Activated CD8-positive, alpha-beta T cell treated with anti-CD3 and anti-CD28 coated beads for 36 hours (primary cell): ENCODE measurements around the gene BIRC6. TPM values are rescaled to one million over a fixed set of nuclear protein-coding genes. Genes with fewer than 3 reads are reported as not detected.

Experiments
- ATAC-seq: fragments of 200-7000 bp; cut with Tn5 transposase; one replicate; pipeline ENCODE4 v1.10.0; 2021; ENCODE audit warnings: mild to moderate bottlenecking, moderate library complexity
- CTCF ChIA-PET: fragments of 350-600 bp; sonication (Branson Sonifier 250); formaldehyde crosslinking; loops from one replicate; lab custom pipeline; 2021; ENCODE audit warnings: antibody characterized with exemption; lab: Charles Lee
- POLR2A ChIA-PET: fragments of 350-600 bp; sonication (Branson Sonifier 250); formaldehyde crosslinking; loops from one replicate; lab custom pipeline; 2021; ENCODE audit warnings: antibody characterized with exemption; lab: Charles Lee
- DNase-seq: peaks from one replicate; pipeline ENCODE4 v3.0.0-alpha.2; 2020
- H3K27ac Mint-ChIP-seq: one replicate; pipeline ENCODE4 v1.8.0; 2021; ENCODE audit warnings: mild to moderate bottlenecking, mixed read lengths
- H3K27me3 Mint-ChIP-seq: one replicate; pipeline ENCODE4 v1.8.0; 2021; ENCODE audit warnings: mixed read lengths
- H3K36me3 Mint-ChIP-seq: one replicate; pipeline ENCODE4 v1.8.0; 2021; ENCODE audit warnings: low read depth, mixed read lengths
- H3K4me1 Mint-ChIP-seq: one replicate; pipeline ENCODE4 v1.8.0; 2021; ENCODE audit warnings: low read depth, mixed read lengths
- H3K4me3 Mint-ChIP-seq: one replicate; pipeline ENCODE4 v1.8.0; 2021; ENCODE audit warnings: mild to moderate bottlenecking, moderate library complexity, mixed read lengths
- H3K9me3 Mint-ChIP-seq: one replicate; pipeline ENCODE4 v1.8.0; 2021; ENCODE audit warnings: mixed read lengths
- CTCF ChIP-seq: fragments of 200-600 bp; IDR thresholded peaks from one replicate; pipeline ENCODE4 v1.8.0; 2022; ENCODE audit warnings: antibody characterized with exemption, mild to moderate bottlenecking
- intact Hi-C: fragments of 100-400 bp; cut with micrococcal nuclease; formaldehyde crosslinking; loops from one replicate; pipeline ENCODE4 v1.10.0; 2022
- total RNA-seq, 2 experiments: library from RNA; stranded (reverse); gene quantifications; one replicate each; pipeline ENCODE4 v1.2.3, GENCODE V29; 2021

The BIRC6 gene
- total RNA-seq, 2 experiments from 2014 or later: 68.8 to 69.6 TPM

DNA sequence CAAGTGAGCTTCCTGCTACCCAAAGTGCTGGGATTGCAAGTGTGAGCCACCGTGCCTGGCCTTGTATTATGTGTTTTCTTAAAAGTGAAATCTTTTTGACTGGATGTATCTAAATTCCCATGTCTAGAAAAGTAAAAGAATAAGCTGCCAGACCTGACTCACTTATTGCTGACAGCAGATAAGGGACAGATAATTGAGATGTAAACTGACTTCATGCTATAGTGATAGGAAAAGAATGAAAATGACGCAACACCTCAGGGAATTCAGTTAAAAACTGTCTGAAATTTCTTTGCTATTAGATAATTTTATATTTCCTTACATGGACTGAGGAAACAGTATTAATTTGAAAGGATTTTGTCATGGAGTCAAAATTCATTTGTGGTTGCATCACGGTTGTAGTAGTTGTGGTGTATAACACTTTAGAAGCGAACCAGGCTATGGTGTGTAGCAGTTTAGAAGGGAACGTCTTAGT, 290.4 kb downstream of the BIRC6 start:
- ChIA-PET POLR2A (no interaction called here), CTCF (interaction anchor here (0.9 kb wide), 1 partner anchor 18 kb away, joined by 3 read pairs; no protein-coding TSS in a partner anchor)
- Mint-ChIP-seq H3K4me1 (peaks cover 4% of the 10 kb centered on the region), H3K4me3 (no peak overlapping the region), H3K27ac (no peak overlapping the region), H3K27me3 (no peaks in the 10 kb centered on the region), H3K36me3 (peaks cover 33% of the 10 kb centered on the region), H3K9me3 (no peaks in the 10 kb centered on the region)
- ATAC-seq: no peak
- intact Hi-C loops: no loop called here
- TF ChIP-seq CTCF: no peak
- DNase-seq: no peak

GRCh38 chr2:32652555-32653209, 295.9 kb downstream of the BIRC6 start:
- CTCF ChIA-PET: no interaction called here
- no peak for ATAC-seq
- intact Hi-C loops: no loop called here

DNA sequence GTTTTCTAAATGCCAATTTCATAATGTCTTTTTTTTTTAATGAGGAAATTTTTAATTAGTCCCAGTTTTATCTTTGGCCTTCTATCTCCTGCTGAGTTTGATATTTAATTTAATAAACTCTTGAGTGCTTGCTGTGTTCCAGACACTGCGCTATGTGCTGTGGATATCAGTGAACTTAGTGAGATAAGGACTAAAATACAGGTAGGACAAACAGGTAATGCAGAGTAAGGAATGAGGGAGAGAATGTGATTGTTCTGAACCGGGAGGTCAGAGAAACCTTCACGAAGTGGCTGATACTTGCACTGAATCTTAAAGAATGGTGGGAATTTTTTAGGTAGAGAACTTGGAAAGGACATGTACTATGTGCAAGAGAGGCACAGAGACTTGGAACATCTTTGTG, 299.2 kb downstream of the BIRC6 start:
- no peak for ATAC-seq
- H3K9me3 Mint-ChIP-seq: peaks cover 2% of the 10 kb centered on the region
- TF ChIP-seq CTCF: no peak
- ChIA-PET CTCF (no interaction called here), POLR2A (interaction anchor here (0.6 kb wide), 1 partner anchor 22 kb away, joined by 3 read pairs; no protein-coding TSS in a partner anchor)
- H3K36me3 Mint-ChIP-seq: peaks cover 44% of the 10 kb centered on the region
- DNase-seq: no peak
- no peaks in the 10 kb centered on the region for H3K27me3 Mint-ChIP-seq
- H3K27ac Mint-ChIP-seq: no peak overlapping the region
- no peak overlapping the region for H3K4me3 Mint-ChIP-seq
- H3K4me1 Mint-ChIP-seq: peaks cover 2% of the 10 kb centered on the region
- intact Hi-C loops: no loop called here

More at GRCh38 chr2:32652555-32653209, 295.9 kb downstream of the BIRC6 start:
- Mint-ChIP-seq H3K9me3 (no peaks in the 10 kb centered on the region), H3K36me3 (peaks cover 31% of the 10 kb centered on the region), H3K4me1 (peaks cover 5% of the 10 kb centered on the region), H3K27me3 (no peaks in the 10 kb centered on the region), H3K4me3 (no peak overlapping the region), H3K27ac (no peak overlapping the region)
- no peak for DNase-seq
- no peak for TF ChIP-seq CTCF
- POLR2A ChIA-PET: no interaction called here

DNA sequence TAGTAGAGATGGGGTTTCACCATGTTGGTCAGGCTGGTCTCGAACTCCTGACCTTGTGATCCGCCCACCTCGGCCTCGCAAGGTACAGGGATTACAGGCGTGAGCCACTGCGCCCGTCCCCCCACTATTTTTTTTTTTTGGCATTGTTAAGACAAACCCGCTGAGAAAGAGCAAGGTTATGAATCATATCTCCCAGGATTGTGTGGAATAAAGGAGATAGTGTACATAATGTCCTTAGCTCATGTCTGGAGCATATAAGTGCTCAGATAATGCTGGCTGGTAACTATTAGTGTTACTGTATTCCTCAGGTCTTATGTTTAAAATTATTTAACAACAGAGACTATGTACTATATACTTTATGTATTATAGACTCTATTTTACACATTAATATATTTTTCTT, 307.0 kb downstream of the BIRC6 start:
- POLR2A ChIA-PET: no interaction called here
- CTCF ChIA-PET: no interaction called here
- intact Hi-C loops: no loop called here
- ATAC-seq (no peak), DNase-seq (no peak)
- H3K4me3 Mint-ChIP-seq: no peak overlapping the region
- peaks cover 43% of the 10 kb centered on the region for H3K36me3 Mint-ChIP-seq
- H3K9me3 Mint-ChIP-seq: peaks cover 2% of the 10 kb centered on the region
- TF ChIP-seq CTCF: no peak
- peaks cover 12% of the 10 kb centered on the region for H3K4me1 Mint-ChIP-seq
- H3K27ac Mint-ChIP-seq: no peak overlapping the region
- no peaks in the 10 kb centered on the region for H3K27me3 Mint-ChIP-seq

DNA sequence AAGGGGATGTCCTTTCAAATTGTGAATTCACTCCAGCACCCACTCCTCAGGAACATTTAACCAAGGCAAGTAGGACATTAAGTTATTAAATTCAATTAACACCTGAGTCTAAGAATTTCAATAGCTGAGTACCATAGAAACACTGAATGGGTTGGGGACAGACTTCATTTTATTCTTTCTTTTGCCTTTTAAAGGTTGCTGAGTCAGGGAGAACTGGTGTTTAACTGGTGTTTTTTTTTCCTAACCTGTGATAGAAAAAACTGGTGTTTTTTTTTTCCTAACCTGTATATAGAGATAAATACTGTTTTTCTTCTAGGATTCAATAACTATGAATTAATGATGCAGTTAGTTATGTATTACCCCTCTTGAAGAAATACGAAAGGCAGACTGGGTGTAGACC, 309.9 kb downstream of the BIRC6 start:
- ChIA-PET POLR2A (no interaction called here), CTCF (no interaction called here)
- no peak for ATAC-seq
- Mint-ChIP-seq H3K27me3 (no peaks in the 10 kb centered on the region), H3K36me3 (peaks cover 26% of the 10 kb centered on the region), H3K4me3 (no peak overlapping the region), H3K27ac (no peak overlapping the region), H3K4me1 (peaks cover 8% of the 10 kb centered on the region), H3K9me3 (no peaks in the 10 kb centered on the region)
- DNase-seq: no peak
- no peak for TF ChIP-seq CTCF
- intact Hi-C loops: no loop called here
